ENCODE results near the gene FPR3.

FPR3 gene

GRCh38 chr19:51796195-51796679 lies 1.3 kb downstream of the FPR3 start:
- TF ChIP-seq GATA2 (IDR thresholded peaks at IDR 0.05; ENCODE audit: low read depth, low read length) (no peak), GATA3 (IDR thresholded peaks at IDR 0.05; ENCODE audit: low read depth, low read length) (no peak)

GRCh38 chr19:51797480-51797879 lies 2.5 kb downstream of the FPR3 start:
- TF ChIP-seq GATA2 (IDR thresholded peaks at IDR 0.05; ENCODE audit: low read depth, low read length) (no peak), GATA3 (IDR thresholded peaks at IDR 0.05; ENCODE audit: low read depth, low read length) (no peak)

- TF ChIP-seq GATA3 (IDR thresholded peaks at IDR 0.05; ENCODE audit: low read depth, low read length) (no peak), GATA2 (IDR thresholded peaks at IDR 0.05; ENCODE audit: low read depth, low read length) (no peak)
Measured at GRCh38 chr19:51798062-51798461, 3.1 kb downstream of the FPR3 start.

- TF ChIP-seq GATA3 (IDR thresholded peaks at IDR 0.05; ENCODE audit: low read depth, low read length) (no peak), GATA2 (IDR thresholded peaks at IDR 0.05; ENCODE audit: low read depth, low read length) (no peak)
Measured at GRCh38 chr19:51799034-51799773, 4.2 kb downstream of the FPR3 start.

- no peak for TF ChIP-seq GATA2 (IDR thresholded peaks at IDR 0.05; ENCODE audit: low read depth, low read length)
- TF ChIP-seq GATA3 (IDR thresholded peaks at IDR 0.05; ENCODE audit: low read depth, low read length), result no peak
Measured at GRCh38 chr19:51799774-51800472, 5.0 kb downstream of the FPR3 start.

GRCh38 chr19:51800473-51801244 lies 5.7 kb downstream of the FPR3 start:
- TF ChIP-seq GATA2 (IDR thresholded peaks at IDR 0.05; ENCODE audit: low read depth, low read length), result no peak
- no peak for TF ChIP-seq GATA3 (IDR thresholded peaks at IDR 0.05; ENCODE audit: low read depth, low read length)

GRCh38 chr19:51802775-51803174 lies 7.8 kb downstream of the FPR3 start:
- TF ChIP-seq GATA3 (IDR thresholded peaks at IDR 0.05; ENCODE audit: low read depth, low read length) (no peak), GATA2 (IDR thresholded peaks at IDR 0.05; ENCODE audit: low read depth, low read length) (no peak)

- TF ChIP-seq GATA2 (IDR thresholded peaks at IDR 0.05; ENCODE audit: low read depth, low read length) (no peak), GATA3 (IDR thresholded peaks at IDR 0.05; ENCODE audit: low read depth, low read length) (no peak)
Measured at GRCh38 chr19:51803519-51803918, 8.6 kb downstream of the FPR3 start.

- TF ChIP-seq GATA3 (IDR thresholded peaks at IDR 0.05; ENCODE audit: low read depth, low read length) (no peak), GATA2 (IDR thresholded peaks at IDR 0.05; ENCODE audit: low read depth, low read length) (no peak)
Measured at GRCh38 chr19:51803967-51804366, 9.0 kb downstream of the FPR3 start.

GRCh38 chr19:51807111-51807701 lies 12.2 kb downstream of the FPR3 start:
- no peak for TF ChIP-seq GATA2 (IDR thresholded peaks at IDR 0.05; ENCODE audit: low read depth, low read length)
- no peak for TF ChIP-seq GATA3 (IDR thresholded peaks at IDR 0.05; ENCODE audit: low read depth, low read length)

- TF ChIP-seq GATA2 (IDR thresholded peaks at IDR 0.05; ENCODE audit: low read depth, low read length) (no peak), GATA3 (IDR thresholded peaks at IDR 0.05; ENCODE audit: low read depth, low read length) (no peak)
Measured at GRCh38 chr19:51807925-51808324, 13.0 kb downstream of the FPR3 start.

GRCh38 chr19:51808333-51808986 lies 13.5 kb downstream of the FPR3 start:
- TF ChIP-seq GATA3 (IDR thresholded peaks at IDR 0.05; ENCODE audit: low read depth, low read length), result no peak
- no peak for TF ChIP-seq GATA2 (IDR thresholded peaks at IDR 0.05; ENCODE audit: low read depth, low read length)

GRCh38 chr19:51809787-51810186 lies 14.8 kb downstream of the FPR3 start:
- TF ChIP-seq GATA3 (IDR thresholded peaks at IDR 0.05; ENCODE audit: low read depth, low read length) (no peak), GATA2 (IDR thresholded peaks at IDR 0.05; ENCODE audit: low read depth, low read length) (no peak)
